IPS-18a (cell line): ENCODE measurements around the gene CFAP73.

ENCODE experiments used
- H3K27ac ChIP-seq: one replicate; pipeline ENCODE4 v1.5.1; 2013; ENCODE audit warnings: low read length
- H3K27me3 ChIP-seq: one replicate; pipeline ENCODE4 v1.6.1; 2013; ENCODE audit warnings: mild to moderate bottlenecking, low read length; ENCODE audit not compliant: control insufficient read depth, insufficient read depth
- H3K36me3 ChIP-seq: one replicate; pipeline ENCODE4 v1.6.1; 2013; ENCODE audit warnings: low read depth, low read length; ENCODE audit not compliant: control insufficient read depth
- H3K4me1 ChIP-seq: one replicate; pipeline ENCODE4 v1.6.1; 2013; ENCODE audit warnings: low read depth, low read length; ENCODE audit not compliant: control insufficient read depth
- H3K4me3 ChIP-seq: one replicate; pipeline ENCODE4 v1.5.1; 2013; ENCODE audit warnings: low read length
- H3K9ac ChIP-seq: one replicate; pipeline ENCODE4 v1.6.1; 2013; ENCODE audit warnings: mild to moderate bottlenecking, low read length, moderate library complexity
- H3K9me3 ChIP-seq: one replicate; pipeline ENCODE4 v1.6.1; 2013; ENCODE audit warnings: low read depth, low read length; ENCODE audit not compliant: control insufficient read depth

The CFAP73 gene

DNA sequence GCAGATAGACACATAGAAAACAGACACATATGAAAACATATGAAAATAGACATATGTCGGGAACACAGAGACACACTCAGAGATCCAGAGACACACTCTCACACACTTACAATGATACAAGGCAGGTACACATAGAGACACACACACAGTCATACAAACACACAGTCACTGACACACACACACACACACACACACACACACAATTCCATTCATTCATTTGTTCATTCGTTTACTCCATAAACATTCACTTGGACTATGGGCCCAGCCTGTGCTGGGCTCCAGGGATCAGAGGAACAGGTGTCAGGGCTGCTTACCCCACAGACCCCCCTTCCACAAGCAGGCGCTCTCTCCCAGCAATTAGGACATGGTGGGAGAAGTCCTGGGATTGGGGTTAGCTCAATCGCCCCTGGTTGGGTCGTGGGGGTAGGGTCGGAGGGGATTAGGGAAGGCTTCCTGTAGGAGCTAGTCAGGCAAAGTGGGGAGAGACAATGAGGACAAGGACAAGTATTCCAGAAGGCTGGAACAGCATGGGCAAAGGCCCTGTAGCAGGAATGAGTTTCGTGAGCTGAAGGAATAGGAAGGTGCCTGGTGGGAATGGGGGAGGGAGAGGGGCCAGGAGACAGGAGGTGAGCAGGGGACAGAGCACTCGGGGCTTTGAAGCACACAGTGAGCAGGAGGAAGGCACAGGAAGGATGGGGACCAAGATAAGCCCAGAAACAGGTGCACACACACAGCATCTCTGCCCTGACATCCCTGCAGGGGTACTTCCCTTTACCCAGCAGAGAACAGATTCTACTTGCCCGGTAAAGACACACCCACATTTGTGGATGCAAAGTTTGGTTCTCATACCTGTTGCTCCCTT, 20.5 kb upstream of the CFAP73 start:
- peaks cover under 1% of the 10 kb centered on the region for H3K27me3 ChIP-seq
- no peak overlapping the region for H3K27ac ChIP-seq
- no peak overlapping the region for H3K9ac ChIP-seq
- no peak overlapping the region for H3K4me3 ChIP-seq
- H3K9me3 ChIP-seq: no peaks in the 10 kb centered on the region
- H3K36me3 ChIP-seq: no peaks in the 10 kb centered on the region
- no peaks in the 10 kb centered on the region for H3K4me1 ChIP-seq

DNA sequence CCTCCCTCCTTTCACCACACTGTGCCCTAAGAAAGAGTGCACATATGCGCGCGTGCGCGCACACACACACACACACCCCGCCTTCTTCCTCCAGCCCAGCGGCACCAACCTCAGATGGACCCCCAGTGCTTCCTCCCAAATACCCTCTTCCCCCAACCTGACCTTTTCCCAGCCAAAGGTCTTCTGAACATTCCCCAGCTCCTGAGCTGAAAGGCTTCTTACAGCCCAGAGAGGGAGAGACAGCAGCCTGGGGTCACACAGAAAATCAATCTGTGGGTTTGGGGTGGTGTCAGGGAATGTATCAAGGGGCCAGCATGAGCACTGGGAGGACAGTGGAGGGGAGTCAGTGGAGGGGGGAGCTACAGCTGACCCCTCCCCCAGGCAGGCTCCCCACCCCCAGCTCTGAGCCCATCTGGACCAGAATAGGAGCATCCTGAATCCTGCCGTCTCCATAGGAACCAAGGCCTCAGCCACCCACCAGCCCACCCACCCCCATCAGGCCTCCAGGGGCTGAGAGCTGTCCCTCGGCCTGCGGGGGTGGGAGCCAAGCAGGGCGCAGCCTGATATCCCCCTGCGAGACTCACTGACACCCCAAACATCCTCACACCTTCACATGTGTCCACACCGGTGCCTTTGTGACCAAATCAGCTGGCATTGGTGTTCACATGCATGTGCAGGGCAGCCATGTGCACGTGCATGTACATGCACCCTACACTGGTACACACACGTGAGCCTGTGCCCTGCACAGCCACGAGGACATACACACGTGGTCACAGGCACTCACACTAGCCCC, 19.7 kb upstream of the CFAP73 start:
- peaks cover 9% of the 10 kb centered on the region for H3K27me3 ChIP-seq
- no peaks in the 10 kb centered on the region for H3K36me3 ChIP-seq
- H3K4me1 ChIP-seq: no peaks in the 10 kb centered on the region
- no peak overlapping the region for H3K27ac ChIP-seq
- H3K4me3 ChIP-seq: no peak overlapping the region
- H3K9me3 ChIP-seq: no peaks in the 10 kb centered on the region
- H3K9ac ChIP-seq: no peak overlapping the region

DNA sequence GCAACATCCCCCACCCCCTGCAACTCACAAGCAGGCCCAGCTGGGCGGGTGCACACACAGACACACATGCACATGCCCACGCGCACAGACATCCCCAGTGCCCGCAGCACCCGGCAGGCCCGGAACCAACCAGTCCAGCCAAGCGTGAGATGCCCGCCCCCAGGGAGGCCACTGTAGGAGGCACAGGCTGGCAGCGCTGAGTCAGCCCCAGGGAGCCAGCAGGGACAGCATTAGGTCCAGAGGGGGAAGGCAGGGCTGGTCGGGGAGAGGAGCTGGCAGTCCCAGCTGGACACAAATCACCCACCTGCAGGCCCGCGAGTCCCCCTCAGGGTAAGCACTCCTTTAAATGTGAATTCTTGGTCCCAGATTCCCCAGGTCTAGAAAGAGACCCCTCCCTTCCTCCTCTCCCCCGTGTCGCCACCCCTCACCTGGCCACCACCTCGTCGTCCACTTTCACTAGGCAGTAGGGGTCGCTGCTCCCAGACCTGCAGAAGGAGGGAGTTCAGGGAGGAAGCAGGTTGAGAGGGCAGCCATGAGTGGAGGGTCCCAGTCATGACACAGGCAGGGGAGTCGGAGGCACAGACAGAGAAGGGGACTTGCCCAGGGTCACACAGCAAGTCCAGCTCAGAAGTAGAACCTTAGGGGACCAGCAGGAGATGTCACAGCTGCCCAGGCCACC, 18.9 kb upstream of the CFAP73 start:
- no peak overlapping the region for H3K9ac ChIP-seq
- H3K4me1 ChIP-seq: no peaks in the 10 kb centered on the region
- no peak overlapping the region for H3K27ac ChIP-seq
- H3K9me3 ChIP-seq: no peaks in the 10 kb centered on the region
- H3K36me3 ChIP-seq: no peaks in the 10 kb centered on the region
- H3K27me3 ChIP-seq: peaks cover 15% of the 10 kb centered on the region
- no peak overlapping the region for H3K4me3 ChIP-seq

DNA sequence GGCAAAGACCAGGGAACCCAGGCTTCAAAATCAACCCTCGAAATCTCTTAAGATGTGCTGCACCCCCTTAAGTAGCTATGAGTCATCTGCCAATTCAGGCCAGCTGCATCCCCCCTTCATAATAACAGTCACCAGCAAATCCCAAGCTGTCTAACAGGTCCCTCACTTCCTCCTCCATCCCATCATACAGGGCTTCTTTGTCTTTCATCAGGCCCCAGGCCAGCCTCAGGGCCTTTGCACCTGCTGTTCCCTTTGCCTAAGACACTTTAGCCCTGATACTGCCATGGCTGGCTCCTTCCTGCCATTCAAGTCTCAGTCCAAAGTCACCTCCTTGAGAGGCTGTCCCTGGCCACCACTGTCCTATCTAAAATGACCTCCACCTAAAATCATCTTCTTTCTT, 18.0 kb upstream of the CFAP73 start:
- peaks cover 6% of the 10 kb centered on the region for H3K4me1 ChIP-seq
- no peak overlapping the region for H3K9ac ChIP-seq
- H3K36me3 ChIP-seq: no peaks in the 10 kb centered on the region
- H3K4me3 ChIP-seq: no peak overlapping the region
- H3K9me3 ChIP-seq: no peaks in the 10 kb centered on the region
- no peak overlapping the region for H3K27ac ChIP-seq
- peaks cover 20% of the 10 kb centered on the region for H3K27me3 ChIP-seq

DNA sequence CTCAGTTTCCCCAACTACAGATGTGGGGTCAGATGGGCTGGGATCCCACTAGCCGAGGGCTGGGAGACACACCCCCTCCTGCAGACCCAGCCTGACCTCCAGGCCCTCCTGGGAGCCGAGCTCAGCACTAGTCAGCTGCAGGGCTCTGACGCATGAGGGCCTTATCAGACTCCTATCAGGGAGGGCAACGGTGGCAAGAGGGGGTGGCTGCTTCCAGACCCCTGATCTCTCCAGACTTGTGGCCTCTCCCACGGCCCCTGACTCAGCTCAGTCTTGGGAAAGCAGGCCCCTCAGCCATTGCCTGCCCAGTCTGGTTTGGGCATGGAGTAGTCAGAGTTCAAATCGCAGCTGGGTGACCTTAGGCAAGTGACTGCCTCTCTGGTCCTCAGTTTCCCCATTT, 16.5 kb upstream of the CFAP73 start:
- H3K27ac ChIP-seq: no peak overlapping the region
- no peaks in the 10 kb centered on the region for H3K9me3 ChIP-seq
- peaks cover 24% of the 10 kb centered on the region for H3K27me3 ChIP-seq
- H3K4me1 ChIP-seq: peaks cover 6% of the 10 kb centered on the region
- H3K36me3 ChIP-seq: no peaks in the 10 kb centered on the region
- H3K9ac ChIP-seq: no peak overlapping the region
- no peak overlapping the region for H3K4me3 ChIP-seq

DNA sequence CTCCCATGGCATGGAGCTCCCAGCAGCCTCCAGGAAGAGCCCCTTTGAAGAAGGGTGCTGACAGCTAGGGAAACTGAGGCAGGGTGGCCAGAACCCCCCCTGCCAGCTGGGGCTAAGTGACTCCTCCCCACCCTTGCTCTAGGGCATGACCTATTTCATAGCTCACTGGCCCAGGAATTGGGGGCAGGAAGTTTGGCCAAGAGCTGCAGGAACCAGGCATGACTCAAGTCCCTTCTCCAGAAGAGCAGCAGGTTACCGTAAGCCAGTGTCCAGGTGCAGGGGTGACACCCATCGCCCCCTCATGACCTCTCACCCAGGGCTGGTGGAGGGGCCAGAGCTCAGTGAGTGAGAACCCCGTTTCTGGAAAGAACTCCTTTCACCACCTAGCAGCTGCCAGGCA, 15.9 kb upstream of the CFAP73 start:
- H3K4me1 ChIP-seq: peaks cover 6% of the 10 kb centered on the region
- H3K27ac ChIP-seq: no peak overlapping the region
- no peaks in the 10 kb centered on the region for H3K36me3 ChIP-seq
- H3K9ac ChIP-seq: no peak overlapping the region
- no peak overlapping the region for H3K4me3 ChIP-seq
- no peaks in the 10 kb centered on the region for H3K9me3 ChIP-seq
- H3K27me3 ChIP-seq: peaks cover 24% of the 10 kb centered on the region

DNA sequence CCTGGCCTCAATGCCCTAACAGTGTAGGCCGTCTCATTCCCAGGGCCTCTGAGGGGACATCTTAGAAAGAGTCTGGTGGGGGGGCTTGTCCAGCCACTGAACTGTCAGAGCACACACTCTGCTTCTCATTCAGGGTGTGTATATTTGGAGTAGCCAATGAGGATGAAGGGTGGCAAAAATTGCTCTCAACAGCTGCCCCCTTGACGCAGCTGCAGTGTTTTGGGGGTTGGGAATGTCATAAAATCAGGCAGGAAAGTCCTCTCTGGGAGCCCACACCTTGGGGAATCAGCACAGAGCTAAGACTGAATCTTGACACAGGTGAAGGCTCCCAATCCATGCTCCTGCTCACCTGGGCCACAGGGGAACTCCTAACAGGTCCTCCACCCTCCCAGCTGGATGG, 15.5 kb upstream of the CFAP73 start:
- Histone ChIP-seq H3K4me1 (peaks cover 6% of the 10 kb centered on the region), H3K36me3 (no peaks in the 10 kb centered on the region), H3K27me3 (peaks cover 24% of the 10 kb centered on the region), H3K4me3 (no peak overlapping the region), H3K9me3 (no peaks in the 10 kb centered on the region), H3K27ac (no peak overlapping the region), H3K9ac (no peak overlapping the region)

DNA sequence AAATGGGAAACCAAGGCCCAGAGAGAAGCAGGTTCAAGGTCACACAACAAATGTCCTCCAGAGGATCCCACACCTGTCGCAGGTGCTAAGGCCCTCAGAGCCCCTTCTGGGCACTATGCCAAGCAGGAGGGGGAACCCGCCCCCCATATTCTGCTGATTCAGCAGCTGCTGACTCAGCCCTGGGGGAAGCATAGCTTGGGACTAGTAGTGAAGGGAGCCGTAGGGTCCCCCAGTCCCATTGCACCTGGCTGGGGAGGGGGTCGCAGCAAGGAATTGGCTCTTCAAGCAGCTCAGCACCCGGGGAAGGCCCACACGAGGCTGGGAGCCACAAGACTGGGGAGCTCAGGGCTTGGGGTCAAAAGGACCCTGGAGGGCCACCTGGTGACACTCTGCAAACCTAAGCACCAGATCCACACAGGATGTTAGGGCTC, 15.0 kb upstream of the CFAP73 start:
- Histone ChIP-seq H3K36me3 (no peaks in the 10 kb centered on the region), H3K9me3 (no peaks in the 10 kb centered on the region), H3K4me3 (peak overlapping the region; percentile 62), H3K4me1 (peaks cover 6% of the 10 kb centered on the region), H3K27me3 (peaks cover 24% of the 10 kb centered on the region), H3K9ac (no peak overlapping the region), H3K27ac (no peak overlapping the region)

DNA sequence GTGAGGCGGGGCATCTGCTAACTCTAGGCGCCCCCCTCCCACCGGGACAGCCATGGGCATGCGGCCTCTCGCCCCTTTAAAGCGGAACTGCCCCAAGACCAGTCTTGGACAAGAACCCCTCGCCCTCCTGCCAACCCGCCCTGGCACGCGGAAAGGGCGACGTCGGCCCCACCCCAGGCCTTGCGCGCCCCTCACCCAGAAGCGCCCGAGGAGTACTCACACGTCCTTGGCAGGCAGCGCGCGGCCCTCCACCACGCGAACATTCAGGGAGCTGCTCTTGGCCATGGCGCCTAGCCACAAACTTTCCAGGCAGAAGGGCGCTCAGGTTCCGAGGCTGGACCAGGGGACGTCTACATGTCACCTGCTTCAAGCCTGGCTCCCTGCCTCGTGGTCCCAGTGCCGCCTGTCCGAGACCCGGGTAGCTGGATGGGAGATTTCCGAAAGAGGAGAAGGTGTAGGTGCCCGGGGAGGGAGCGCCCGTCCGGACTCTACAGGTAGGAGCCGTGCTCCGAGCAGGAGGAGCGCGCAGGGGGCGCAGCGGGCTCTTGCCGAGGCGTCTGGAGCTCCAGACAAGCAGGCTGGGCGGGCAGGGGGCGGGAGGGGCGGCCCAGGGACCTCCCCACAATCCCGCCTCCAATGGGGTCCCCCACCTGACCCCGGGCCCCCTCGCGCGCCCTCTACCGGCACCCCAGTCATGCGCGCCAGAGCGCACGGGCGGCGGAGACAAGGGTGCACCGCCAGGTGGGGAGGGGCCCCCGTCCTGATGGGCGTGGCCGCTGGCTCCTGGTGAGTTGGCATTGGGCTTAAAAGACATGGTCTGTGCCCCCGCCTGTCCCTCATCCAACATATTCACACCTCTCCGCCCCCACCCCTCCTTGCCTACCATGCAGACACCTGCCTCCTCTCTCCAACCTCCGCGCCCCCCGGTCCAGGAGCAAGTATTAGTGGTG, 14.1 kb upstream of the CFAP73 start, which contains the start of gene RASAL1:
TSS of gene RASAL1 (minus strand) at position 584 of the 950 bp plus-strand sequence. CDS start at position 285, 299 bp downstream.
- Histone ChIP-seq H3K27ac (no peak within 1 kb of the TSS), H3K36me3 (no peaks in the 10 kb centered on the region), H3K4me1 (peaks cover 6% of the 10 kb centered on the region), H3K9ac (peak within 1 kb of the TSS; percentile 20), H3K4me3 (peak within 1 kb of the TSS; percentile 62), H3K9me3 (no peaks in the 10 kb centered on the region), H3K27me3 (peaks cover 24% of the 10 kb centered on the region)

DNA sequence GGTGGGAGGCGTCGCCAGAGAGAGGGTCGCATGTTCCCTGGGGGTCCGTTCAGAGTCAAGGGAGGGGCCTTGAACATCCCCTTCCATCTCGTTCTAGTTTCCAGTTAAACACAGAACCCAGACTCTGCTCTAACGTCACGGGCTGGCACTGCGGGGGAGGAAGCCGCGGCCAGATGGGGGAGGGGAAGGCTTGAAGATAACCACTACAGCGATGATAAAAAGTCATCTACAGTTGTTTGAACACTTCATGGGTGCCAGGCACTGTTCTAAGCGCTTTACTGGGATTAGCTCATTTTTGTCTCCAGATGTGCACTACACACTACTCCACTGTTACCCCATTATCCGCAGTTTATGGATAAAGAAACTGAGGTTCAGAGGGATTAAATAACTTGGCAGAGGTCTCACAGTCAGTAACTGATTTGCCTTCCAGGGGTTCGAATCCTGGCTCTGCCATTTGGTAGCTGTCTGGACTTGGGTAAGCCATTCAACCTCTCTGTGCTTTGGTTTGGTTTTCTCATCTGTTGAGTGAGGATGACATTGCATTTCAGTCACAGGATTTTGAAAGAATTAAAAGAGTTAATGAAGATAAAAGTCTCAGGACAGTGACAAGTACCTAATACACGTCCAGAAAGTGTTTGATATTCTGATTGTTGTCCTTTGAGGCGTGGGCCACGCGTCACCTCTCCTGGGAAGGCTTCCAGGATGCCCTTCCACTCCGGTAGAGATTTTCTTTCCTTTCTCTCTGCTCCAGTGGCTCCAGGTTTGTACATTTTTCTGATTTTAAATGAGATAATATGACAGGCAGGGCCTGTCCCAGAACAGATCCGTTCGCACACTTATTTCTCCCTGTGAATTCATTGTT, 13.2 kb upstream of the CFAP73 start:
- no peaks in the 10 kb centered on the region for H3K36me3 ChIP-seq
- peaks cover 24% of the 10 kb centered on the region for H3K27me3 ChIP-seq
- no peak overlapping the region for H3K9ac ChIP-seq
- peak overlapping the region; percentile 55 for H3K4me3 ChIP-seq
- H3K9me3 ChIP-seq: no peaks in the 10 kb centered on the region
- peaks cover 6% of the 10 kb centered on the region for H3K4me1 ChIP-seq
- no peak overlapping the region for H3K27ac ChIP-seq
